ENCODE results near the gene MPRIP.
"Not testable (repeated sequence)": the region's sequence is repeated elsewhere in the genome, so short reads cannot be mapped to it uniquely, and the experiment has no call there.

The MPRIP gene

GRCh38 chr17:17127156-17127555, 84.9 kb downstream of the MPRIP start:
- TF ChIP-seq POU2F2 (IDR thresholded peaks at IDR 0.05; ENCODE audit: low read depth, low read length): no peak
- no peak for TF ChIP-seq SPI1 (IDR thresholded peaks at IDR 0.05; ENCODE audit: low read depth, low read length)
- FAIRE-seq: no peak
- DNase-seq (ENCODE audit: insufficient read length, low spot score): no peak

DNA sequence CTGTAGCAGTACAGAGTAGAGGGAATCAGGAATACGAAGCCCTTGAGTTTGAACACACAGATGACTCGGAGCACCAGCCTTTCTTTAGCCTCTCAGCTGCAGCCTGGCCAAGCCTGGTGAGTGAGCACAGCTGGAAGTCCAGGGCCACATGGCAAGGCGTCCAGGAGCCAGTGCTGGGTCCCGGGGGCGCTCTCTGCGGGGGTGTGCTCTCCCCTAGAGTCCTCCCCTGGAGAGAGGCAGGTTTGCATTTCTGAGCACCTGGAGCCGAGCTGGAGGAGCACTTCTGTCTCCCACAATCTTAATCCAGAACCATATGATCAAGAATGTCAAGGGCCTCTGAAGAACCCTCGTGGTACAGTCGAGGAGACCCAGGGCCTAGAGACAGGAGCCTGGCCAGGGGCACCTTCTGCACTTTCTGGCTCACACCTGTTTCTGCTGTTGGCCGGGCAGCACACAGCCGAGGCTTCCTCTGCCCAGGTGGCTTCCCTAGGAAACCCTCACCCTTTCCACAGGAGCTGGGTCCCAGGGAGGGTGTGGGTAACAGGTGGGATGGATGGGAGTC, 85.6 kb downstream of the MPRIP start:
- DNase-seq (ENCODE audit: insufficient read length, low spot score): no peak
- TF ChIP-seq POU2F2 (IDR thresholded peaks at IDR 0.05; ENCODE audit: low read depth, low read length): no peak
- TF ChIP-seq TAF1 (IDR thresholded peaks at IDR 0.05; ENCODE audit: low read depth, low read length): no peak
- TF ChIP-seq POLR2AphosphoS5 (IDR thresholded peaks at IDR 0.05; ENCODE audit: low read depth, low read length): no peak
- no peak for TF ChIP-seq POLR2A (IDR thresholded peaks at IDR 0.05; ENCODE audit: low read depth, low read length)
- no peak for TF ChIP-seq PAX5 (IDR thresholded peaks at IDR 0.05; ENCODE audit: insufficient read depth, low read length, severe bottlenecking)
- TF ChIP-seq SPI1 (IDR thresholded peaks at IDR 0.05; ENCODE audit: low read depth, low read length): no peak
- FAIRE-seq: no peak

GRCh38 chr17:17128476-17129075, 86.3 kb downstream of the MPRIP start:
- TF ChIP-seq TAF1 (IDR thresholded peaks at IDR 0.05; ENCODE audit: low read depth, low read length) (no peak), POU2F2 (IDR thresholded peaks at IDR 0.05; ENCODE audit: low read depth, low read length) (no peak), PAX5 (IDR thresholded peaks at IDR 0.05; ENCODE audit: insufficient read depth, low read length, severe bottlenecking) (no peak), SPI1 (IDR thresholded peaks at IDR 0.05; ENCODE audit: low read depth, low read length) (no peak), POLR2A (IDR thresholded peaks at IDR 0.05; ENCODE audit: low read depth, low read length) (no peak), POLR2AphosphoS5 (IDR thresholded peaks at IDR 0.05; ENCODE audit: low read depth, low read length) (no peak)
- FAIRE-seq (no peak), DNase-seq (ENCODE audit: insufficient read length, low spot score) (no peak)

DNA sequence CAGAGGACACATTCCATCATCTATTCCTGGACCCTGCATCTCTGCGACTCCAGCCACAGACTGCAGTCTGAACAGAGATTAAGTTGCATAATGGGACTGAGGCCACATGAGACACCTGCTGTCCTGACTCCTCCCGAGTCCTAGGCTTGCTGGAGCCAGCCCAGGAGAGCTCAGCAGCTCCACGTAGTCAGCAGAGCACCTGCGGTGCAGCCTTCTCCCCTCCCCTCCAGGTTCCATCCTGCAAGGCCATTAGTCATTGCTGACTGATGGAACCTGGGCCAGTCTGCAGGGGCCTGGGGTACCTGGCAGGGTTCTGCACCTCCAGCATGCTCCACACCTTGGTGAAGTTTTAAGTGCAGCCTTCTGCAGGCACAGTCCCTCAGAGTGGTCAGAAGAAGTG, 87.2 kb downstream of the MPRIP start:
- FAIRE-seq: no peak
- DNase-seq (ENCODE audit: insufficient read length, low spot score): no peak
- no peak for TF ChIP-seq SPI1 (IDR thresholded peaks at IDR 0.05; ENCODE audit: low read depth, low read length)
- TF ChIP-seq POLR2A (IDR thresholded peaks at IDR 0.05; ENCODE audit: low read depth, low read length): no peak
- no peak for TF ChIP-seq POU2F2 (IDR thresholded peaks at IDR 0.05; ENCODE audit: low read depth, low read length)
- TF ChIP-seq PAX5 (IDR thresholded peaks at IDR 0.05; ENCODE audit: insufficient read depth, low read length, severe bottlenecking): no peak
- no peak for TF ChIP-seq TAF1 (IDR thresholded peaks at IDR 0.05; ENCODE audit: low read depth, low read length)
- TF ChIP-seq POLR2AphosphoS5 (IDR thresholded peaks at IDR 0.05; ENCODE audit: low read depth, low read length): no peak

- TF ChIP-seq PAX5 (IDR thresholded peaks at IDR 0.05; ENCODE audit: insufficient read depth, low read length, severe bottlenecking) (no peak), POLR2AphosphoS5 (IDR thresholded peaks at IDR 0.05; ENCODE audit: low read depth, low read length) (no peak), SPI1 (IDR thresholded peaks at IDR 0.05; ENCODE audit: low read depth, low read length) (no peak), POLR2A (IDR thresholded peaks at IDR 0.05; ENCODE audit: low read depth, low read length) (no peak), TAF1 (IDR thresholded peaks at IDR 0.05; ENCODE audit: low read depth, low read length) (no peak), POU2F2 (IDR thresholded peaks at IDR 0.05; ENCODE audit: low read depth, low read length) (no peak)
- DNase-seq (ENCODE audit: insufficient read length, low spot score) (no peak), FAIRE-seq (no peak)
Observed at GRCh38 chr17:17130077-17130844, 88.0 kb downstream of the MPRIP start.

DNA sequence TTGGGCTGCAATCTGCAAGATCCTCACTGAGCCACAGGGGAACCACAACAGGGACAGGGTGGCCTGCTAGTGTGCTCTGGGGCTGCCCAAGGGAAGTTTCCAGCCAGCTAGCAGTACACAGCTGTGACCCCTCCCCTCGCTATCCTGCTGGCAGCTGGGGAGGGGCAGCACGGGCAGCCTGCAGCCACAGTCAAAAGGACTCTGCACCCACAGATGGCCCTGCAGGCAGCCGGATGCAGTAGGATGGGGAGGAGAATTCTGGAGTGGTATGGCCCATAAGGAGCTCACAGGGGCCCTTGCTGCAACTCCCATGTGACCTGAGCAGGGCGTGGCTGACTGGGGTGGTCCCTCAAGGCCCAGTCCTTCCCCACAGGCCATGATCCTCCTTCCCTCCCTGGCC, 89.6 kb downstream of the MPRIP start:
- no peak for DNase-seq (ENCODE audit: insufficient read length, low spot score)
- no peak for TF ChIP-seq PAX5 (IDR thresholded peaks at IDR 0.05; ENCODE audit: insufficient read depth, low read length, severe bottlenecking)
- no peak for TF ChIP-seq POLR2AphosphoS5 (IDR thresholded peaks at IDR 0.05; ENCODE audit: low read depth, low read length)
- TF ChIP-seq SPI1 (IDR thresholded peaks at IDR 0.05; ENCODE audit: low read depth, low read length): no peak
- TF ChIP-seq TAF1 (IDR thresholded peaks at IDR 0.05; ENCODE audit: low read depth, low read length): no peak
- no peak for TF ChIP-seq POLR2A (IDR thresholded peaks at IDR 0.05; ENCODE audit: low read depth, low read length)
- no peak for TF ChIP-seq POU2F2 (IDR thresholded peaks at IDR 0.05; ENCODE audit: low read depth, low read length)
- no peak for FAIRE-seq

DNA sequence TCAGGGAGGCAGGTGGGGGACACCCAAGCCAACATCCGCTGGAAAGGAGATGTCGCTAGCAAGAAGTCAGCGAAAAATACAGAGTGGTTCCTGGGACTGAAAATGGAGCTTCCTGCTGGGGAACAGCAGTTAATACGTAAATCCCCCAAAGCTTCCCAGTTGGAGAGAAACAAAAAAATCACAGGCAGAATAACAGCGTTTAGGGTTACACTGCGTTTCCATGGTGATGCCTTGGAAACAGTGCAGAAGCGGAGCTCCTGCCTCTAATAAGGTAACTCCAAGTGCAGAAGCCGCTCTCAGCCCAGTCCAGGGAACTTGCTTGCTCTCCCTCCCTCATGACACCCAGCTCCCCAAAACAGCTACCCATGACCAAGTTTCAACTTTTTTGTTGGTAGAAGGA, 90.5 kb downstream of the MPRIP start:
- TF ChIP-seq PAX5 (IDR thresholded peaks at IDR 0.05; ENCODE audit: insufficient read depth, low read length, severe bottlenecking): no peak
- TF ChIP-seq POLR2AphosphoS5 (IDR thresholded peaks at IDR 0.05; ENCODE audit: low read depth, low read length): no peak
- no peak for TF ChIP-seq POU2F2 (IDR thresholded peaks at IDR 0.05; ENCODE audit: low read depth, low read length)
- TF ChIP-seq SPI1 (IDR thresholded peaks at IDR 0.05; ENCODE audit: low read depth, low read length): no peak
- no peak for TF ChIP-seq POLR2A (IDR thresholded peaks at IDR 0.05; ENCODE audit: low read depth, low read length)
- no peak for TF ChIP-seq TAF1 (IDR thresholded peaks at IDR 0.05; ENCODE audit: low read depth, low read length)
- DNase-seq (ENCODE audit: insufficient read length, low spot score) (no peak), FAIRE-seq (no peak)

GRCh38 chr17:17134051-17134956, 92.0 kb downstream of the MPRIP start:
- no peak for DNase-seq (ENCODE audit: insufficient read length, low spot score)
- FAIRE-seq: no peak
- TF ChIP-seq PAX5 (IDR thresholded peaks at IDR 0.05; ENCODE audit: insufficient read depth, low read length, severe bottlenecking) (no peak), TAF1 (IDR thresholded peaks at IDR 0.05; ENCODE audit: low read depth, low read length) (no peak), SPI1 (IDR thresholded peaks at IDR 0.05; ENCODE audit: low read depth, low read length) (no peak), POU2F2 (IDR thresholded peaks at IDR 0.05; ENCODE audit: low read depth, low read length) (no peak), POLR2A (IDR thresholded peaks at IDR 0.05; ENCODE audit: low read depth, low read length) (no peak)

GRCh38 chr17:17134957-17135333, 92.7 kb downstream of the MPRIP start:
- TF ChIP-seq TAF1 (IDR thresholded peaks at IDR 0.05; ENCODE audit: low read depth, low read length) (no peak), POLR2AphosphoS5 (IDR thresholded peaks at IDR 0.05; ENCODE audit: low read depth, low read length) (no peak), SPI1 (IDR thresholded peaks at IDR 0.05; ENCODE audit: low read depth, low read length) (no peak), POU2F2 (IDR thresholded peaks at IDR 0.05; ENCODE audit: low read depth, low read length) (no peak), POLR2A (IDR thresholded peaks at IDR 0.05; ENCODE audit: low read depth, low read length) (no peak), PAX5 (IDR thresholded peaks at IDR 0.05; ENCODE audit: insufficient read depth, low read length, severe bottlenecking) (no peak)
- FAIRE-seq: no peak
- no peak for DNase-seq (ENCODE audit: insufficient read length, low spot score)

GRCh38 chr17:17136221-17136620, 94.0 kb downstream of the MPRIP start:
- FAIRE-seq; DNase-seq (ENCODE audit: insufficient read length, low spot score): not testable (repeated sequence)
